HG03575 (cell line): ENCODE measurements around the gene SOX1.

ENCODE experiments used
- ATAC-seq: cut with Tn5 transposase; IDR thresholded peaks from one replicate; pipeline ENCODE4 v1.9.1; 2021; ENCODE audit not compliant: unreplicated experiment, insufficient number of reproducible peaks, low FRiP score; ENCODE audit errors: extremely low read depth

SOX1 gene

DNA sequence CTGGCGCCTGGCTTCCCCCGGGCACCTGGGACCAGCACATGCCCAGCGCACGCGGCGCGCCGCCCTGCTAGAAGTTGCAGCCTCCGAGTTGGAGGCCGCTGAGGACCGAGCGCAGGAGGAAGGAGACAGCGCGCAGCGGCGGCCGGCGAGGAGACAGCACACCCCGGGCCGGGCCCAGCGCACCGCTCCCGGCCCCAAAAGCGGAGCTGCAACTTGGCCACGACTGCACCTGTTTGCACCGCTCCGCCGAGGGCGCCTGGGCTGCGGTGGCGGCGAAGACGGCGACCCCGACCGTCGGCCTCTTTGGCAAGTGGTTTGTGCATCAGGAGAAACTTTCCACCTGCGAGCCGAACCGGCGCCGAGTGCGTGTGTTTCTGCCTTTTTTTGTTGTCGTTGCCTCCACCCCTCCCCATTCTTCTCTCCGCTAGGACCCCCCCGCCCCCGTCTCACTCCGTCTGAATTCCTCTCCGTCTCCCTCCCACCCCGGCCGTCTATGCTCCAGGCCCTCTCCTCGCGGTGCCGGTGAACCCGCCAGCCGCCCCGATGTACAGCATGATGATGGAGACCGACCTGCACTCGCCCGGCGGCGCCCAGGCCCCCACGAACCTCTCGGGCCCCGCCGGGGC, at the start of gene SOX1:
SOX1 (plus strand) TSS at position 34 of the 626 bp plus-strand sequence; CDS start at position 544, 510 bp downstream.
- ATAC-seq = no peak

- no peak for ATAC-seq
Observed at GRCh38 chr13:112024577-112024976, 42.4 kb upstream of the SOX1 start.

GRCh38 chr13:112027250-112027649, 39.7 kb upstream of the SOX1 start:
- ATAC-seq = no peak

GRCh38 chr13:112028481-112028880, 38.5 kb upstream of the SOX1 start:
- no peak for ATAC-seq

DNA sequence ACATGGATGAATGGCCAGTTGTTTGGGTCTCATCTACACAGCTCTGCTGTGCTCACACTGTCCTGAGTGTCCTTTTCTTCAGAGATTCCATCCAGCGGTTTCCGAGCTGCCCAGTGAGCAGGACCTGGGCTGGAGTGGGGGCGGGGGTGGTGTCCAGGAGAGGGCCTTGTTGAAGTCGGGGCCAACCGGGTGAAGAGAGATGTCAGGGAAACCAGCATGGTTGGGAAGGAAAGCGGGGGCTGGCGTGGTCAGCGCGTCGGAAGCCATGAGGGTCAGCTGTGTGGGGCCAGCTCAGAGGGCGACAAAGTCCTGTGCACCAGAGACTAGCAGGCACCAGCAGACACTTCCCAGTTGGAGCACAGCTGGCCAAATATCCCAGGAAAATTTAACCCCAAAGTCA, 37.8 kb upstream of the SOX1 start:
- no peak for ATAC-seq

DNA sequence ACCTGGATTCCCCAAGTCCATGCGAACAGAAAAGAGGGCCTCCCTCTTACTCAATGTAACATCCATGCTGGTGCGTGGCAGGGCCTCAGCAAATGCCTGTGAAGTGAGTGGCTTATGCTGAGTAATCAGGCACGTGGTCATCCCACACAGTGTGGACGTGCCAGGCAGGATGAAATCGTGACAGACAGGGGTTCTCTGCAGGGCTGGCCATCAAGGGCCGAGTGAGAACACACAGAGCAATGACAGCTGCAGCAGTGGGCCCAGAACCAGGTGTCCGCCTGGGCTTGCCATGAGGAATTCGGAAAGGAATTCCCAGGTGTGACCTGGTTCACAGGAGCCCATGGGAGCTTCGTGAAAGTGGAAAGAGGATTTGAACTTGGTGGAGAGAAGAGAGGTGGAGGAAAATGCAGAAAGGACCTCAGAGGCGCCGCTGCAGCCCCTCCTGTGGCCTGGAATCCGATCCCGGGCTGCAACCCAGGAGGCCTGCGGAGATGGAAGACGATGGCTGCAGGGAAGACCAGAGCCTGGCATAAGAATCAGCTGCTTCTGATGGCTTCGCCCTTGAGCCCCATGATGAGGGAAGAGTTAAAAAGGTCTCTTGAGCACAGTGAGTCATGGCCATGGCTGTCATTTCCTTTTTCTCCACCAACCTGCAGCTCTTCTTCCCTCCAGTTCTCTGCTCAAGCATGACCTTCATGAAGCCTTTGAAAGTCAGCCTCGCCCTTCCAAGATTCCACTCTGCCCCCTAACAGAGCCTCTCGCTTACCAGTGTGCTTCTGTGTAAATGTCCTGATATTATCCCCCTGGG, 34.6 kb upstream of the SOX1 start:
- ATAC-seq = no peak

DNA sequence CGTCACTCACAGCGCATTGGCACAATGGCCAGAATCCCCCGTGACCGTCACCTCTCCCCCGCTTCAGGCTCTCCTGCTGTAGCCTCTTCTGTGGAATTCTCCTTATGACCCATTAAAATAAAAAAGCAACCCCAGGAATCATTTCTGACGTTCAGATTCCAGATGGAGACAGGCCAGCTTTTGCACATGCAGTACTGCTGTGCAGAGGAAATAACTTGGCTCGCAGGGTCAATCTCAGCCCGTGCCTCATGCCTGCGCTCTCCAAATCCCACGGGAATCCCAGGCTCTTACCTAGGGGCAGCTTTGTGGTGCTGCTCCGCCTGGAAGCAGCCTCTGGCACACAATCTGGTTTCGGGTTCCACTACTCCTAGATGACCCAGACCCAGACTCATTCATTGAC, 32.7 kb upstream of the SOX1 start:
- ATAC-seq = no peak

- ATAC-seq = no peak
Observed at GRCh38 chr13:112034846-112035245, 32.1 kb upstream of the SOX1 start.

- ATAC-seq = no peak
Observed at GRCh38 chr13:112042496-112042895, 24.5 kb upstream of the SOX1 start.

DNA sequence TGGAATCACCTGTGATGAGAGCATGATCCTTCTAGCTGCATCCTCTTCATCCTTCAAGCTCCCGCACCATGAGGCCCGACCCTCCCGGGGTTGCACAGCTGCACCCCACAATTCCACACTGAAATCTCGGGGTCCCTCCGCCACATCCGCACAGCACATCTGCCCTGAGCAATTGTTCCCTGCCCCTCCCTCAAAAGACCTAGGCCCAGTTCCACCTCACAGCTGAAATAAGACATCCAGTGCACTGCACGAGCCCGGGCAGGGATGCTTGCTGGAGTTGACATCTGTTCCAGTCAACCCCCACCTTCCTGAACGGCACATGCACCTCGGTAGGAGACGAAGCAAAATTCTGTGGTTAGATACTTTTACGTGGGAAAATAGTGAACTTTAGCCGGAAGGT, 14.7 kb upstream of the SOX1 start:
- no peak for ATAC-seq

- ATAC-seq = no peak
Observed at GRCh38 chr13:112053167-112053743, 13.7 kb upstream of the SOX1 start.

DNA sequence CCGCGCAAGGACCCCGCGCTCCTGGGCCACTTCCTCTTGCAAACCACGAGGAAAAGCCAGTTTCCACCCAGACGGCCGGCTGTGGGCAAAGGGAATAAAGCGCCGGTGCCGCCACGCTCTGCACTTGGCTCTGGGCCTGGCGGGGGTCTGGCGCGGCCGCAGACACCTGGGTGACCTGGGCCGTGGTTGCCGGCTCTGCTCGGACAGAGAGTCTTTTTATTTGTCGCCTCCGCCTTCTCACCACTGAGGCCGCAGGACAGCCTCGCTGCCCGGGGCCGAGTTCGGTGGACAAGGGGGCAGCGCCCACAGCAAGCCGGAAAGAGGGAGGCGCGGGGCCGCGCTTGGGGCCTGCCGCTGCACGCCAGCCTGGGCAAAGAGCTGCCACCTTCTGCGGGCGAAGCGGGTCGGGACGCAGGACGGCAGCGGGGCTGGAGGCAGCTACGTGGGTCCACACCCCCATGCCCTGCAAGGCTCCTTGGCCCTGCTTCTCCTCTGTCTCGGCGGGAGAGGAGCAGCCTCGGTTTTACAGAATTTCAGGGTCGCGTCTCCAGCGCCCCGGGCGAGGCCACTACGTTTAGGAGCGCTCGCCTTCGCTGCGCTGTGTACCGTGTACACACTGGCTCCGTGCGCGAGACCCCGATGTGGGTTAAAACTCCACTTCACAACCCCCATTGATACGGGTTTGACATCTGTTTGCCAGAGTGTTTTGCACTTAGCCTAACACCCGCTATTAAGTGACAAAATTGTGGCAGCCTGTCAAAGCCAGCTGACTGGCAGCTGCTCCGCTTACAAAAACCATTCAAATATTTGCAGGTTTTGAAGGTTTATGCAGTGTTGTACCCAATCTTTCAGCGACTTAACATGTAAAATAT, 13.0 kb upstream of the SOX1 start:
- ATAC-seq = no peak

- no peak for ATAC-seq
Observed at GRCh38 chr13:112054616-112055015, 12.3 kb upstream of the SOX1 start.

- no peak for ATAC-seq
Observed at GRCh38 chr13:112055036-112055914, 11.7 kb upstream of the SOX1 start.

GRCh38 chr13:112055915-112056269, 11.1 kb upstream of the SOX1 start:
- no peak for ATAC-seq

GRCh38 chr13:112056284-112056727, 10.6 kb upstream of the SOX1 start:
- ATAC-seq = no peak

GRCh38 chr13:112056739-112057438, 10.1 kb upstream of the SOX1 start:
- no peak for ATAC-seq

GRCh38 chr13:112057439-112057735, 9.6 kb upstream of the SOX1 start:
- no peak for ATAC-seq
